DMS 273 (cell line): ENCODE data around the gene KCNJ4.
"Not testable (repeated sequence)": the region's sequence is repeated elsewhere in the genome, so short reads cannot be mapped to it uniquely, and the experiment has no call there.

Source experiments
- DNase-seq: peaks from one replicate; lab custom pipeline; 2025; ENCODE audit not compliant: unreplicated experiment; lab: John Stamatoyannopoulos, UW

The KCNJ4 gene

DNA sequence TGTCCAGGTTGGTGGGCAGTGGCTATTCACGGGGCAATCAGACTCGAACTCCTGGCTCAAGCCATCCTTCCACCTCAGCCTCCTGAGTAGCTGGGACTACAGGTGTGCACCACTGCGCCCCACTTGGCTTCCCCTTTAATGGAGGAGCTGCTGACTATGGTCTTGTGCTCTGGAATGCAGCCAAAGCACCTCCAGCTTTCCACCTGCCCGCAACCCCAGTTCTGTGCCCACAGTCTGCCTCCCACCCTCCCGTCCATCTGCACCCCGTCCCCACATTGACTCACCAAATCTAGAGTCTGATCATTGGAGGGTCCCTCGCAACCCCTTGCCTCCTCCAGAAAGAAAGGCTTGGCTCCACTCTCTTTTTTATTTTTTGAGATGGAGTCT lies 41.0 kb downstream of the KCNJ4 start:
- no peak for DNase-seq

DNA sequence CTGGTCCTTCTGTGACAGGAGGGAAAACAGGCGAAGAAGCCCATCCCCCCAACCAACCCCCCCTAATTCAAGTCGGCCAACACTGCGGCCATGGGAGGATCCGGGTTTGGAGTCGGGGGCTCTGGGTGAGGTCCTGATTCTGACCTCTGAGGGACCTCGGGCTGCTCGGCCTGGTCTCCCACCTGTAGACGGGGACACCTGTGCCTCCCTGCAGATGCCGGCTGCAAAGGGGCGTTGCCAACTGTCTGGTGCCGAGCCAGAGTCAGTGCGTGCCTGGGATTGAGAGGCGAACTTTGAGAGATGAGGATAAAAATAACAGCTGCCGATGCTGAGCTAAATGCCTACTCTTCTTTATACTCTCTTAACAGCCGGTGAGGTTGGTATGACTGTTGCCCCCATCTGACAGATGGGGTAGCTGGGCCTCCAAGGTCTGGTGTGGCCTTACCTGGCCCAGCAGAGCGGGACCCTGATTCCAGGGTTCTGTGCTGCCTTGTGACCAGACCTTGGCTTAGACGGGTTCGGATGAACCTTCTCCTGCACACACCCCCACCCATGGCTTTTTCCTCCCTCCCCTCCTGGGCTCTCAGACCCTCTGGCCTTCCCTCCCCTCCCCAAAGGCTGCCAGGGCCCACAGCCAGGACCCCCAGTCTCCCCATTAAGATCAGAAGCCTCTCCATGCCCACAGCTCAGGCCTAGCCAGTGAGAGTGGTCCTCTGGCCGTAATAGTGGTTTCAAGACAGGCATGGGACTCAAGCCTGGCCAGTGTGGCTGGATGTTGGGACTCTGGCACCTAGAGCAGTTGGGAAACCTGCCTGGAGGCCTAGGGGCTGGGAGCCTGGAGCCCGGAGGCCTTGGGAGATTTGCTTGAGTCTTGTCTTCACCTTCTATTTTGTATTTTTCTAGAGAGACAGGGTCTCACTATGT lies 41.7 kb downstream of the KCNJ4 start:
- peak; percentile 91 for DNase-seq

DNA sequence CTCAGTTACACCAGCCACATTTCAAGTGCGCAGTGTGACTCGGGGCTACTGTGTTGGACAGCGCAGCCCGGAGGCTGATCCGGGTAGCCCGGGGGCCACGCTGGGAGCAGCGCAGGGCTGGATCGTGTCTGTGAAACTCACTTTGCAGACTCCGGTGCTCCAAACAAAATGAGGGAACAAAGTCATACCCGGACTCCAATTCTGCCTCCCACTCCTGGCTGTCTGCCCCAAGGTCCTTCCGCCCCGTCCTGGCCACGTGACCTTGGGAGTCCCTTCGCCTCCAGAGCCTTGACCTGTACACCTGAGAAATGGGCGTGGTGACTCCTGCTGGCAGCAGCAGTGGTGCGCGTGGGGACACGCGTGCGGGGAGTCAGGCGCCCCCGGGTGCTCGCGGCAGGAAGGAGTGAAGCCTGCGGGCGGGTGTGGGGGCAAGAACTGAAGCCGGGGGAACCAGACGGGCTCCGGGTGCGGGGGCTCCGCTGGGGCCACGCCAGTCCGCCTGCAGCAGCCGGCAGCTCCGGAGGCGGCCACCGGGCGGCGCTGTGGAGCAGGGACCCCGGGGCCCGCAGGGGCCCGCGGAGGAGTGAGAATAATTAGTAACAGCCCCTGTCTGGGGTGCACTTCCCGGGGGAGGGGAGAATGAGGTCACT lies 42.4 kb downstream of the KCNJ4 start:
- peak; percentile 87 for DNase-seq

DNA sequence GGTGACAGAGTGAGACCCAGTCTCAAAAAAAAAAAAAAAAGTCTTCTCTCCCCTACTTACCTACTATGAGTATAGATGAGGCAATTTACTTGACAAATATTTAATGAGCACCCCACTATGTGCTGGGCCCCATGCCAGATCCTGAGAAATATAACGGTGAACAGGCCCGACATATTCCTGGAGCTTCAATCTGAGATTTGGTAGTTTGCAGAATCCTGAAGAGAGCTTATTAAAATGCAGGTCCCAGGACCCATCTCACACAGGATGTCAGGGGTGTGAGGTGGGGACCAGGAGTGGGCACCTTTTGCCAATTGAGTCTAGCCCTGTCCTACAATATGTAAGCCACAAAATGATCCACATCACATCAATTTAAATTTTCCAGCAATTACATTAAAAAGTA lies 44.0 kb downstream of the KCNJ4 start:
- no peak for DNase-seq

DNA sequence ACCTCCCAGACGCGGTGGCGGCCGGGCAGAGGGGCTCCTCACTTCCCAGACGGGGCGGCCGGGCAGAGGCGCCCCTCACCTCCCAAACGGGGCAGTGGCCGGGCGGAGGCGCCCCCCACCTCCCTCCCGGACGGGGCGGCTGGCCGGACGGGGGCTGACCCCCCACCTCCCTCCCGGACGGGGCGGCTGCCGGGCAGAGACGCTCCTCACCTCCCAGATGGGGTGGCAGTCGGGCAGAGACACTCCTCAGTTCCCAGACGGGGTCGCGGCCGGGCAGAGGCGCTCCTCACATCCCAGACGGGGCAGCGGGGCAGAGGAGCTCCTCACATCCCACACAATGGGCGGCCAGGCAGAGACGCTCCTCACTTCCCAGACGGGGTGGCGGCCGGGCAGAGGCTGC lies 45.1 kb downstream of the KCNJ4 start:
- DNase-seq, result not testable (repeated sequence)

DNA sequence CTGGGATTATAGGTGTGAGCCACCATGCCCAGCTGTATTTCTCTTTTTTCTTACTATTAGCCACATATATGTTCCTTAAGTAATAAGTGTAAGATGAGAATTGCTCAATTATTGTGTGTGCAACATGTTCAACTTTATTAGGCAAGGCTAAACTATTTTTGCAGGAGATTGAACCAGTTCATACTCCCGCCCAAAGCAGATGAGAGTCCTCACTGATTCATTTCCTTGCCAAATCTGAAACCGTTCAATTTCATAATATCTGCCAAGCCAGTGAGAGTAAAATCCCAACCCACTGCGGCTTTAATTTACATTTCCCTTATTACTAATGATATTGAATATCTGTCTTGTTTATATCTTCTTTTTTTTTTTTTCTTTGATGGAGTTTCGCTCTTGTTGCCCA lies 48.4 kb downstream of the KCNJ4 start:
- DNase-seq, result no peak

DNA sequence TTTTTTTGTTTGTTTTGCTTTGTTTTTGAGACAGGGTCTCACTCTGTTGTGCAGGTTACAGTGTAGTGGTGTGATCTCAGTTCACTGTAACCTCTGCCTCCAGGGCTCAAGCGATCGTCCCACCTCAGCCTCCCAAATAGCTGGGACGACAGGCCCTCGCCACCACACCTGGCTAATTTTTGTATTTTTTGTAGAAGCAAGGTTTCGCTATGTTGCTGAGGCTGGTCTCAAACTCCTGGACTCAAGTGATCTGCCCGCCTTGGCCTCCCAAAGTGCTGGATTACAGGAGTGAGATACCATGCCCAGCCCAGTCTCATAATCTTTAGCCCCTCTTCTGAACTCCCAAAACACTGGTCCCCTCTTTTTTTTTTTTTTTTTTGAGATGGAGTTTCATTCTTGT lies 50.6 kb downstream of the KCNJ4 start:
- DNase-seq, result no peak

DNA sequence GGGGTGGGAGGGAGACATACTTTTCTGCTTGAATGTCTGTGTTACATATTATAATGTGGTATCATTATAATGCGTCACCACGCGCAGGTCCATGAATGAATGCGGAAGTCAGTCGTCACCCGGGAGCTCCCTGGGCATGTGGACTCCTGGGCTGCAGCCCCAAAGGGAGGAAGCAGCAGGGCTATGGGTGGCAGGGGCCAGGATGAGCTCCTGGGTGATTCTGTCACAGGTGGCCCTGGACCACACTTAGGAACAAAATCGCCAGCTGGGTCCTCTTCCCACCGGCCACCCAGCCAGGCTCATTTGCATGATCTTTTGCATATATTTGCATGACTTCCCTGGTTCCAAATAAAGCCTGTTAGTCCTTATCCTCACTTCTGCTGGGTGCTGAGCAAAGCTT lies 51.2 kb downstream of the KCNJ4 start:
- no peak for DNase-seq

DNA sequence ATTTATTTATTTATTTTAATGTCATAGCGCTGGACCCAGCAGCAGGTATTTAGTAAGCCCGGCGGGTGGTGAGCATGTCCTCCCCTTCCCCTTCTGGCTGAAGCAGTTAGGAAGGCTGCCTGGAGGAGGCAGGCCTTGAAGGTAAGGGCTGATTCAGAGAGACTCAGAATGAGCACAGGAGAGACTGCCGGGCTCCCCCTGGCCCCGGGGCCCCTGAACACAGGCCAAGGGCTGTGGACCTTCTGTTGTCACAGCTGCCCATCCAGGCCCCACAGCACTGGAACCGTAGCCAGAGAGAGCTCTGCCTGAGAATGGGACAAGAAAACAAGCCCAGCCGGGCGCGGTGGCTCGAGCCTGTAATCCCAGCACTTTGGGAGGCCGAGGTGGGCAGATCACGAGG lies 52.8 kb downstream of the KCNJ4 start:
- DNase-seq, result peak; percentile 21

DNA sequence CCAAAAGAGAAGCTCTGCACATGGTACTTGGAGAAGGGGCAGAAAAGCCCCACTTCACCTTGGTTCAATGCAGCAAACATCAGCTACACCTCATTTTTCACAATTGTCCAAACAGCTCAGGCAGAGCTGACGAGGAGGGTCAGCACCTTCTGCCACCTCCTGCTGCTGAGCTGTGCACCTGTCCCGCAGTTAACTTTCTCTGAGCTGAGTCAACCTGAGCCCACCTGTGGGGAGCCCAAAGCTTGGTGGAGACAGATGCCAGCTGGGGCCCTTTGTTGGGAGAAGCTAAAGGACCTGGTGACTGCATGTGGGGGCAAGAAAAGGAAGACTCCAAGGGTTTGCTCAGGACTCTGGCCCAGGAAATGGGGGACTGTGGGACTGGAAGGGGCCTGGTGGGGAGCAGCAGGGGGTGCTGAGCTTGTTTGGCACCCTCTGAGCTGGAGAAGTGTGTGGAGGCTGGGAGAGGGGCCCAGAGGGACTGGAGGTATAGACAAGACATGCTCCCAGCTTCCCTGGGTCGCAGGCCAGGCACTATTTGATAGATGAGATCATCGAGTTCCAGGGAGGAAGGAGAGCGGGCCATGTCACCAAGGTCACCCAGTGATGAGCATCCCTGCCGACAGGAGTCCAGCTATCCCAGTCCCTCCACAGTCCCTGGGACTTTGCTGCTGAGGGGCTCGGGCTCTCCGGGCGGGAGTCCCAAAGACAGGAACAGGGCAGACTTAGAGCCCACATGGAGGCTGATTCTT lies 53.5 kb downstream of the KCNJ4 start:
- no peak for DNase-seq

DNA sequence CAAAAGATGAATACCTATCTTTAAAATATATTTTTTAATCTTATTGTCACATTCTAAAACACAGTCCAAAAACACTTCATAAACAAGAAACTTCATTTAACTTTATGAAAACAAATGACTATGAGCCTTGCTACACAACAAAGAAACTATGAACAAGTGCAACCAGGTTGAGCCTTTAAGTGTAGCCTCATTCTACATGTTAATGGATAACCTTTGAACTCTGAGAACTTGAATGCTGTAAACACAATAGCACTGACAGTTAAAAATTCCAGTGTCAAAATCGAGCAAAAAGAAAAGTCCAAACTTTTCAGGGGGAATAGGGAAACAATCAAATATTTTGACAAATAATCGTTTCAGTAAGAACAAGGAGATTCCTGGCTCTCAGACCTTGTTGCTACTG lies 54.7 kb downstream of the KCNJ4 start:
- not testable (repeated sequence) for DNase-seq

DNA sequence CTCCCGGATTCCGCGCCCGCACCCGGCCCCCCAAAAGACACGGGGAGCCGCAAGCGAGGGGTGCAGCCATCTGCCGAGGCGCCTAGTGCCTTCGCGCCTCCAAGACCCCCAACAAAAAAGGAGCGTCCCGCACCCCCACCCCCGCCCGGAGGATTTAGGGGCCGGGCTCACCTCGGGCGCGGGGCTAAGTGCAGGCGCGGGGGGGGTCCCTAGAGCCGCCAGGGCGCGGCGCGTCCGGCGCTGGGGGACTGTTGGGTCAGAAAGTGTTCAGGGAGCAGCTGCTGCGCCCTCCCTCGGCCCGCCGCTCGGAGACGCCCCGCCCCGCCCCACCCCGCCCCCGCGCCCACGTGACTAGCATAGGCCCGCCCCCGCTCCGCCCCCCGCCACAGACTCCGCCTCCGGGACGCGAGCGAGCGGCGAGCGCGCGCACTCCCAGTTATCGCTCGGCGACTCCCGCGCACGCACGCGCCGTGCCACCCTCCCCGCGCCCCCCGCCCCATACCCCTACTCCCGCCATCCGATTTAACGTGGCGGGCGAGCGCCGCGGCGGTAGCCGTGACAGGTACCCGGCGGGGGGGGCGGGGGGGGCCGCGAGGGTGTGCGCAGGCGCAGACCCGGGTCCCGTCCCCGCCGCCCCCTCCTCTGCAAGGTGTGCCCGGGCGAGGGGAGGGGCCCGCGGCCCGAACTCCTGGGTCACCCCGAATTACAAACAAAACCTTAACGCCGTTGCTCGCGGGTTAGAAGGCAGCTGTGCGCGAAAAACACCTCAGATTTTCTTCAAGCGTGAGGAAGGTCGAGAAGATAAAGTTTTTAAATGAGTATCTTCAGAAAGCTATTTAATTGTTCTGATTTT lies 56.2 kb downstream of the KCNJ4 start:
- peak; percentile 89 for DNase-seq

DNA sequence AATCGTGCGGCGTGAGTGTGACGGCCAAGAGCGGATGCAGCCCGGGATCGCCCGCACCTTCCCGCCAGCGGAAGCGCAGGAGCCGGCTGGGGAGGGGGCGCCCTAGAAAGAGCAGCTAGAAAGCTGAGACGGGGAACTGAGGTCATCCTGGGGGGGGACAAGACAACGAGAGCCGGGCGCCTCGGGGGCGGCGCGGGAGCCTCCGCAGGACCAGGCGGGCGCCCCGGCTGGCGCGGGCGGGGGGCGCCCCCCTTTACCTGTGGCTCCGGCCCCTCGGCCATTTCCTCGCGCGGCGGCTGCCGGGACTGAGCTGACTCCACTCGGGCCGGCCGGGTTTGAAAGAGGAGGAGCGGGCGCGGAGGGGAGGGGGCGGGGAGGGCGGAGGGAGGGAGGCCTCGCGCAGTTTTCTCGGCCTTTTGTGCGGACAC lies 56.8 kb downstream of the KCNJ4 start:
- peak; percentile 69 for DNase-seq

DNA sequence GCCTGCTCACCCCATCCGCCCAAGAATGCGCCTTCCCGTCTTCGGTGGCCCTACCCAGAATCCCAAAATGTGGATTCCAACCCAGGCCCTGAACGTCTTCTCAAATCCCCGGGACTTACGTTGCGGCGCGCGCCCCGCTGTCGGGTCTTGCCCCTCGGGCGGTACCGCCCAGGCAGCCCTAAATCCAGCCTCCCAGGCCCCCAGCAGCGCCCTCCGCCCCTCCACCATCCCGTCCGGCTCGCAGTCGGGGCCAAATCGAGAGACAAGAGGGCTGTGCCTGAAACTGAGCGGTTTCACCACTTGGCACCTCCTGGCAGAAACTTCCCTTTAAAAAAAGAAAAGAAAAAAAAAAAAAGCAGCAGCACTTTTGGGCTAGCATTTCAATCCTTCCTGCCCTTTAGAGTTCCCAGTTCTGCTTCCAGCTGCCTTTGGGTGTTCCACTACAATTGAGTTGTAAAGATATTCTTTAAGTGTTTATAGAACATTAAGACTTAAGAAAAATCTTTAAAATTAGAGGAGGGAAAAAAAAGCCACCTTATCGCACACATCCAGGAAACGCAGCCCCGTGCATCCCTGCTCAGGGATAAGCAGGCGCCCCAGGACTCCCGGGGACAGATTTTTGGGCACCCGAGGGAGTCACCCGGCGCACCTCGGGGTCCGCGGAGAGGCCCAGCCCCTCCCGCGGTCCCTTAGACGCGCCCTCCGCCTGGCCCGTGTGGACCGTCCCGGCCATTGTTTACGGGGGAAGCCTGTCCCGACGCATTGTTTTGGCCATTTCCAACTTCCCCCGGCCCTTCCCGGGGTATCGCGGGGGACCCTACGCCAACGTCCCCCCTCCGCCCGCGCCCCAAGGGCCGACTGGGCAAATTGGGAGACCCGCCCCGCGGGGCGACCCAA lies 57.6 kb downstream of the KCNJ4 start:
- peak; percentile 69 for DNase-seq

DNA sequence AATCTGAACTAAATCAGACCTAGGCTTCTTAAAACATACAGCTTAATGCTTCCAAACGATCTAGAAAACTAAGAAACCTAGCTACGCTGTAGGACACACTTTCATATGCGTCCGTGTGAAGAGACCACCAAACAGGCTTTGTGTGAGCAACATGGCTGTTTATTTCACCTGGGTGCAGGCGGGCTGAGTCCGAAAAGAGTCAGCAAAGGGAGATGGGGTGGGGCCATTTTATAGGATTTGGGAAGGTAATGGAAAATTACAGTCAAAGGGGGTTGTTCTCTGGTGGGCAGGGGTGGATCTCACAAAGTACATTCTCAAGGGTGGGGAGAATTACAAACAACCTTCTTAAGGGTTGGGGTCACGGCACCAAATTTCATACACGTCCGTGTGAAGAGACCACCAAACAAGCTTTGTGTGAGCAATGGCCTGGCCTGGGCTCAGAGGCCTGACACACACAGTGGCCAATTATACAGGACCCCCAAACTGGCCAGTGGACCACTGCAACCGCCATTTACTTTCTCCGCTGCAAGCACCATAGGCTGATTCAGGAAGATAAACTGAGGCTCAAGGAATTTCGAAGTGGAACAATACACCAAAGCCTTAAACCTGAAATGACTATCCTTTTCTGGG lies 58.4 kb downstream of the KCNJ4 start:
- not testable (repeated sequence) for DNase-seq

DNA sequence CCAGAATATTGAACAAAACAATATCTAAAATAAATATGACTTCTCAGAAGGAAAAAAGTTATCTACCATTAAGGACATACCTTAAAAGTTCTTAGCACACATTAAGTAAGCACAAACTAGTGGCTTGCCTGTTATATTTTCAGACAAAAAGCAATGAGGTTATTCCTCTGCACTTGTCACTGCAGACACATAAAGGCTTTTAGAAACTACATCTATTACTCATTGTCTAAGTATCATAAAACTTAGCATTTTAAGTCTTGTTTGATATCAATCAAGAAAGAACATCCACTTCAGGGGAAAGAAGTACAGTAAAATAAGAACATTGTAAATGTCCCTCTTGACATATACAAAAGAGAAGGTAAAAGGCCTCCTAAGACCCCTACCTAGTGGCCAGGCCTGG lies 59.1 kb downstream of the KCNJ4 start:
- DNase-seq, result not testable (repeated sequence)

DNA sequence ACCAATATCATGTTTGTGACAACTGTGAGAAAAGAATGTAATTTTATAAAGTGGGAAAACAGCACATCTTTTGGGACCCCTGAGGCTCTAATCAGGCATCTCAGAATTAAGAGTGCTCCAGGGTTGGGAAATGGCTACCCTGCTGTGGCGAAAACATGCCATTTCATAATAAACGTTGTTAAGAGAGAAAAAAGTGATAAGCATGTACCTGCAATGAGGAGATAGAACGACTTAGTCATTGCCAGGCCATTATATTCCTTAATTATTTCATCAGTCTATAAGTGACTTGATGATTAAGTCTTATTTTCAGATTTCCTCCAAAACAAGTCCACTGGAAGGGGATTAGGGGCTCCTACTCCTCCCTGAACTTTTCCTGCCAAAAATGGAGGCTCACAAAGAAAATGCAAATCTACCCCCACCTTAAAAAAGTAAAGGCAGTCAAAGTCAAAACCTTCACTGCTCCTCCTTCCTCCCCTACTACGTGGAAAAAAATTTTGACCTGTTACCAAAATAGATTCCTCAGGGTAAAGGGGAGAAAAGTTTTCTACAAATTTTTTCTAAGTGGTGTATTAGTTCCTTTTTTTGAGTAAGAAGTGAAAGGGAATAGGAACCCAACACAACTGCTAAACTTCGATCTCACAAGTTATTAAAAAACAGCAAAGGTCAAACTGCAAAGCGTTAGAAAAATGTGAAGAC lies 59.9 kb downstream of the KCNJ4 start:
- not testable (repeated sequence) for DNase-seq

DNA sequence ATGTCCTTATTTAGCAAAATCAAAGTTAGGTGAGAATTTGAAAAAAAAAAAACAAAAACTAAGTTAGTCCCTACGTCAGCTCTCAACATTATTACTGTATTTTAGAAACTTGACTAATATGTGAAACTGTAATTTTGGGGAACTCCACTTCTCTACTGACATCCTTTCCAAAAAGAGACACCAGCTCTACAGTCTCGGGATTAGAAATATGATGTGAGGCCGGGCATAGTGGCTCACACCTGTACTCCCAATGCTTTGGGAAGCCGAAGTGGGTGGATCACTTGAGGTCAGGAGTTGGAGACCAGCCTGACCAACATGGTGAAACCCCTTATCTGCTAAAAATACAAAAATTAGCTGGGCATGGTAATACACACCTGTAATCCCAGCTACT lies 65.6 kb downstream of the KCNJ4 start:
- not testable (repeated sequence) for DNase-seq
